HG03097 (cell line): Measurements from ENCODE around the gene ENTPD2.
A peak's percentile ranks its signal among the peaks of the same experiment; 100 is the strongest.

Experiments
- ATAC-seq: cut with Tn5 transposase; IDR thresholded peaks from one replicate; pipeline ENCODE4 v1.9.1; 2021; ENCODE audit not compliant: unreplicated experiment, low FRiP score

Gene ENTPD2

GRCh38 chr9:137080260-137081122, 26.6 kb upstream of the ENTPD2 start:
- no peak for ATAC-seq

- ATAC-seq, result no peak
Measured at GRCh38 chr9:137079401-137079787, 25.5 kb upstream of the ENTPD2 start.

DNA sequence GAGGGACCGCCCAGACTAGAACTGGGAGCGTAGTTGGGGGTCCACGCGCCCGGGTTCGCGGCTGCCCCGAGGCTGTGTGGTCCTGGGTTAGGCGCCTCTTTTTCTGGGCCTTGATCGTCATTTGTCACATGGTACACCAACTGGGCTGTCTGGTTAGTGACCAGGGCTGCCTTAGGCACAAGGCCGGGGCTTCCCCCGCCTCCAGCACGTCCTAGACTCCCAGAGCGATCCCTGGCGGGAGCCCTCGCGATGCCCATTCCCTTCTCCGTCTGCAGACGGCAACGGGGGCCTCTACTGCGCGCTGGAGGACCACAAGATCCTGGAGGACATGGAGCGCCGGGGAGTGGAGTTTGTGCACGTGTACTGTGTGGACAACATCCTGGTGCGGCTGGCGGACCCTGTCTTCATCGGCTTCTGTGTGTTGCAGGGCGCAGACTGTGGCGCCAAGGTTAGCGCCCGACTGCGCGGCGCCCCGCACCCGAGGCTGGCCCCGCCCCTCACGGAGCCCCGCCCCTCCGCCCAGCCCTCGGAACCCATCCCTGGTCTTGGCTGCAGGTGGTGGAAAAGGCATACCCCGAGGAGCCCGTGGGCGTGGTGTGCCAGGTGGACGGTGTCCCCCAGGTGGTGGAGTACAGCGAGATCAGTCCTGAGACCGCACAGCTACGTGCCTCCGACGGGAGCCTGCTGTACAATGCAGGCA, 25.0 kb upstream of the ENTPD2 start:
- ATAC-seq, result no peak

GRCh38 chr9:137077758-137078693, 24.2 kb upstream of the ENTPD2 start:
- ATAC-seq, result peak; percentile 12

DNA sequence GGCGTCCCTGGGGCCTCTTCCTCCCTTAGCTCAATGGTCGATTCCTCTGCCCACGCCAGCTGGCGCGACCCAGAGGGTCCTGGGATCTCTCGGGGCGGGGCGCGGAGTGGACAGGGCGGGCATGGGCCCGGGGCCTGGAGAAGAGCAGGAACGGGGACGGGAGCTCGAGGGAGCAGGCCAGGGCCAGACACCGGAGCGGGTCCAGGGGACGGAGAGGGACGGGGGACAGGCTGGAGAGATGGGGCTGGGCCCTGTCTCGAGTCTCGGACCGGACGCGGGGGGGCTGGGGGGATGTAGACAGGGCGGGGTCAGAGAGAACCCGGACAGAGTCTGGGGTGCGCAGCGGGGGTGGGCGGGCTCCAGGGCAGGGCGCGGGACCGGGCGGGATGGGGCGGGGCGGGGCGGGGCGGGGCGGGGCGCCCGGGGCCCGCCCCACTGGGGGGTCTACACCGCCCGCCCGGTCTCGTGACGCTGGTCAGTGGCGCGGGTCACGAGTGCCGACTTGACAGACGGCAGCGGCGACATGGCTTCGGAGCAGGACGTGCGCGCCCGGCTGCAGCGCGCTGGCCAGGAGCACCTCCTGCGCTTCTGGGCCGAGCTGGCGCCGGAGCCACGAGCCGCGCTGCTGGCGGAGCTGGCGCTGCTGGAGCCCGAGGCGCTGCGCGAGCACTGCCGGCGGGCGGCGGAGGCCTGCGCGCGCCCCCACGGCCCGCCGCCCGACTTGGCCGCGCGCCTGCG, 23.3 kb upstream of the ENTPD2 start, which contains the start of gene UAP1L1:
Gene UAP1L1 (plus strand): TSS at position 508 of the 738 bp plus-strand sequence. CDS start 16 bp downstream, at position 524.
- peak; percentile 44 for ATAC-seq

DNA sequence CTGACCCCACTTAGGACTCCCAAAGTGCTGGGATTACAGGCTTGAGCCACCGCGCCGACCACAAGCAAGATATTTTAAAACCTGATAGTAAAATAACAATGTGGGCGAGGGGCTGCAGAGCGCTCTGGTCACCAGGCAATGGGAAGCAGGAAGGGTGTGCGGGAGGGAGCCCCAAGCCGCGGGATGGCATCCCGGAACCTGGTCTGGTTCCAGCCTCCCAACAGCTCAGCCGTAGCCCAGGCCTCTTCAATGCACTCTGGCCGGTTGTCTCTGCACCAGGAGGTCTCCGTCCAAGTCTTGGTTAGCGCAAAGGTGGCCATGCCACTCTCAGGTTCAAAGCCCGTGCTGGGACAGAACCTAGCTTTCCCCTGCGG, 22.8 kb upstream of the ENTPD2 start:
- ATAC-seq, result peak; percentile 7

GRCh38 chr9:137075275-137075775, 21.5 kb upstream of the ENTPD2 start:
- ATAC-seq, result no peak

- ATAC-seq, result no peak
Measured at GRCh38 chr9:137074657-137075274, 20.9 kb upstream of the ENTPD2 start.

- ATAC-seq, result no peak
Measured at GRCh38 chr9:137073992-137074399, 20.1 kb upstream of the ENTPD2 start.

- no peak for ATAC-seq
Measured at GRCh38 chr9:137071282-137071681, 17.4 kb upstream of the ENTPD2 start.

GRCh38 chr9:137070906-137071275, 17.0 kb upstream of the ENTPD2 start:
- ATAC-seq, result peak; percentile 2

- ATAC-seq, result peak; percentile 69
Measured at GRCh38 chr9:137070201-137070905, 16.5 kb upstream of the ENTPD2 start, which contains the start of gene SAPCD2. SAPCD2 (minus strand) TSS chr9:137070557; CDS start chr9:137070460, 97 bp downstream.

- ATAC-seq, result no peak
Measured at GRCh38 chr9:137069508-137070091, 15.7 kb upstream of the ENTPD2 start.

DNA sequence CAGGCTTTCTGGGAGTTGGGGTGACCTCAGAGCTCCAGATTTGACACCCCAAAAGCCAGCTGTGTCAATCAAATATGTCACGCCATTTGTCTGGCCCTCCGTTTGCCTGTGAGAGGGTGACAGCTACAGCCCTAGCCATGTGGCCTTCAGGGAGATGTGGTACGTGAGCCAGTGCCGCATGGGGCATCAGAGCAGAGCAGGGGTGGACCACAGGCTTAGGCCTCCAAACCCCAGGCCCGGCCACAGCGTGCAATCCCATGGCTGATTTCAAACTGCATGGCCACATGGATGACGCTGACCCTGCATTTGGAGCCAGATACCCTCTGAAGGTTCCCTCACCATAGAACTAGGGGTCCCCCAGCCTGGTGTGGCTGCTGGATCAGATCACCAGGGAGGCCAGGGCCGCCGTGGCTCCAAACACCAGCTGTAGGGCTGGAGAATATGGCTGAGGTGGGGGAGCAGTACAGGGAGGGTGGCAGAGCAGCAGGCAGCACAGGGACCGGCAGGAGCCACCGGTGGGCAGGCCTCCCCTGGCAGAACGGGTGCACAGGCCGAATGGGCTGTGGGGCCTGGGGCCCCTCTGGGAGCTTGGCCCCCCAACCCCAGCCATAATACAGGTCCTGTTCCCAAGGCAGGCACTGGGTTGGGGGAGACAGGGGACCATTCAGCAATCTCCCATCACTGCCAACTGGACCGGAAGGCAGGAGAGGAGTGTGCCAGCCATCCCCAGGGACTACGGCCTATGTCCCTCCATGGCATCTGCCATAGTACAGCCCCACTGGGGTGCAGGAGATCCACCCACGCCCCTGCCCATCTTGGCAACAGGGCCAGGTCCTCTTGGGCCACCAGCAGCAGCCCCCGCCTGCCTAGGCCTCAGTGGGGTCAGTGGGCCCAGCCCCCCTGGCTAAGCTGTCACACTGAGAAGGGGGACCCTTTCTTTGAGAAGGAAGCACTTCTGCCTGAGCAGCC, 15.0 kb upstream of the ENTPD2 start:
- no peak for ATAC-seq

DNA sequence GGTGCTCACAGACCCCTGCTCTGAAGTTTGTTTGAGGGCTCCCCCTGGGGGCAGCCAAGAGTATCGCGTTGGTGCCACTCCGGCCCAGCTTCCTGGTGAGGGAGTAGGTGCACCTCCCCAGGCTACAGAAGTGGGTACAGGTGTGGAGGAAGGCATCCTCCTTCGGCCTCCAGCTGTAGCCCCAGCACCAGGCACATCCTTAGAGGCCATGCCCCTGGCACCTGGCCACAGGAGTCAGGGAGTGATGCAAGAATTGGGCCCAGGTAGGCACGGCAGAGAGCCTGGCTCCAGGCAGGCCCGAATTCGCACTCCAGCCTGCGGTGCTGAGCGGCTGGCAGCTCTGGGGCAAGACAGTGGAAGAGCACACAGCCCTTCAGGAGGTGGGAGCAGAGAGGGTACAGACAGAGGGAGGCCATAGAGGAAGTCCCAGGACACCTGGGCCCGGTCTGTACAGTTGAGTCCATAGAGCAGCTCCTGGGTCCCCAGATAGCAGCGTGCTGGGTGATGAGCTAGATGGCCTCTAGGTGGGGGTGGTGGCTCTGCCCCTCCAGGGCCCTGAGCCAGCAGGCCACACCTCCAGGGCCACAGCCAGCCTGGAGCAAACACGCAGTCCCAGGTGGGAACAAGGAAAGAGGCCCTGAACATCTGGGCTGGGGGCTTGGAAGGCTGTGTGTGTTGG, 14.1 kb upstream of the ENTPD2 start:
- no peak for ATAC-seq

GRCh38 chr9:137066096-137066861, 12.4 kb upstream of the ENTPD2 start:
- no peak for ATAC-seq
